HG03558 (cell line): ENCODE measurements around the gene SHROOM2.
A peak's percentile ranks its signal among the peaks of the same experiment; 100 is the strongest.

Experiments used
- ATAC-seq: cut with Tn5 transposase; IDR thresholded peaks from one replicate; pipeline ENCODE4 v1.9.1; 2021; ENCODE audit warnings: moderate number of reproducible peaks; ENCODE audit not compliant: unreplicated experiment; ENCODE audit errors: extremely low read depth

The SHROOM2 gene

GRCh38 chrX:9859711-9860555 is 73.7 kb downstream of the SHROOM2 start:
- no peak for ATAC-seq

DNA sequence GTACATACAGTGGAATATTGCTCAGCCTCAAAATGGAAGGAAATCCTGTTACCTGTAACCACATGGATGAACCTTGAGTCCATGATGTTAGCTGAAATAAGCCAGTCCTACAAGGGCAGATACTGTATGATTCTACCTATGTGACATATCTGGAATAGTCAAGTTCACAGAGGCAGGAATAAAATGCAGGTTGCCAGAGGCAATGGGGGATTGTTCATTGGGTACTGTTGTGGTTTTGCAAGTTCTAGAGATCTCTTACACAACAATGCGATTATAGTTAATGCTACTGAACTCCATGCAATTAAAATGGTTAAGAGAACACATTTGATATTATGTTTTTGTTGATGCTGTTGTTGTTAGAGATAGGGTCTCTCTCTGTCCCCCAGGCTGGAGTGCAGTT is 74.6 kb downstream of the SHROOM2 start:
- ATAC-seq, result no peak

GRCh38 chrX:9861711-9862110 is 75.5 kb downstream of the SHROOM2 start:
- no peak for ATAC-seq

GRCh38 chrX:9862525-9862924 is 76.3 kb downstream of the SHROOM2 start:
- ATAC-seq, result no peak

DNA sequence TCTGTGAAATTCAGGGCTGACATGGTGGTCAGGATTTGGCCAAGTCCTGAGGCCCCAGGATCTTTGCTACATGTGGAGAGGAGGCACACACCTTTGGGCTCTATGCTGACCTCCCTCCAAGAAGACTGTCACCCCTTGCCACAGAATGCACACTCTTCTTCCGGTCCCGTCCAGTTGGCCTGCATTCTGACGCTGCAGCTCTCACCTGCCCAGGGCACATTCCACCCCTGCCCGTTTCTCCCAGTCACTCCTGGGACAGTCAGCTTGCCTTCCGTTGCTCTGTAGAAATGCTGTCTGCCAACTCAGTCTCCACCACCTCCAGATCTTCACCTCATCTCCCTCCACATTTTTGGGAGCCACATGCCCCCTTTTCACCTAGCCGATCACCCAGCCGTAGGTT is 76.7 kb downstream of the SHROOM2 start:
- no peak for ATAC-seq

DNA sequence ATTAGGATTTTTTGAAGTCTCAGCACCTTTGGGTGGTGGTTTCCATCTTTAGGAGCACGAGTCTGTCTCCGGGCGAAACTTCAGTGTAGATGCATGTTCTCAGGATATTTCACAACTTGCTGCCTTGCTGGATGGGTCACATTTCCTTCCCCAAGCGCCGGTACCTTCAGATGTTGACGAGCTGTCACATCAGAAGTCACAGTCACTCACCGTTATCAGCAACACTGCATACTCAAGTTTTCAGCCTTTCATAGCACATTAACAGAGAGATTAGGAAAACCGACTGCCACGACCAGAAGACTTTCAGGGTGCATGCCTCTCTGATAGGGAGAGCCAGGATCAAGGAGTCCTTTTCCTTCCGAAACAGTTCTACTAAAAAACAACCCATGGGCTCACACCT is 77.8 kb downstream of the SHROOM2 start:
- no peak for ATAC-seq

- no peak for ATAC-seq
Measured at GRCh38 chrX:9865804-9866472, 79.7 kb downstream of the SHROOM2 start.

GRCh38 chrX:9866633-9867032 is 80.4 kb downstream of the SHROOM2 start:
- ATAC-seq, result no peak

DNA sequence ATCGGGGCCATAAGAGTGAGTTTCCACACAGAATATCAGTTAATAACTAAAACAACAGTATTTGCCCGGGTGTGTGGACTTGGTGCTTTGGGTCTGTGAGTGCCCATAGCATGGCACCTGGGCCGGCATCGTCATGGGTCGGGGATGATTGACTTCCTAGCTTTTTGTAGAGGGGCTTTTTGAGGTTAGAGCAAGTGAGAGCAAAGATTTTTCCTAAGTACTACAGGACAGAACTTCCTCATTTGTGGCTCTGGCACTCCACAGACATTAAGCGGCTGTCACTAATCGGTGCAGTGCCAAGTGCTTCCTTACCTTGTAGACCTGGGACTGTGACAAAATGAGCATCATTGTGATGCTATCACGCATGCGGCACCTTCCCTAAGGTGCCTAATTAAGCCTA is 81.0 kb downstream of the SHROOM2 start:
- no peak for ATAC-seq

- no peak for ATAC-seq
Measured at GRCh38 chrX:9867753-9868152, 81.5 kb downstream of the SHROOM2 start.

GRCh38 chrX:9871701-9872268 is 85.6 kb downstream of the SHROOM2 start:
- no peak for ATAC-seq

DNA sequence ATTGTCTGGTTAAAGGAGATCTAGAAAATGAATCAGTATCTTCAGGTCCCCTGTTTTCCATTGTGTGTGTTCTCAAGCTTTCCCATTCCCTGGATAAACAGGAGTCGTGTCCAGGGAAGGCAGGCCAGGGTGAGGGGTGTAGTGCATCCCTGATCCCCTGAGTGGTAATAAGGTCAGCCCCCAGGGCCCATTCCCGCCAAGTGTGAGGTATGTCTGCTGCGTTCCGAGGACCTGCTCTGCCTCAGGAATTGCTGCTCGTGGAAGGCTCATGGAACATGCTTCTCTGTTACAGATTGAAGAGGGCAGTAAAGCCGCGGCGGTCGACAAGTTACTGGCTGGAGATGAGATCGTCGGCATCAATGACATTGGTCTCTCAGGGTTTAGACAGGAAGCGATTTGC is 87.1 kb downstream of the SHROOM2 start:
- no peak for ATAC-seq

DNA sequence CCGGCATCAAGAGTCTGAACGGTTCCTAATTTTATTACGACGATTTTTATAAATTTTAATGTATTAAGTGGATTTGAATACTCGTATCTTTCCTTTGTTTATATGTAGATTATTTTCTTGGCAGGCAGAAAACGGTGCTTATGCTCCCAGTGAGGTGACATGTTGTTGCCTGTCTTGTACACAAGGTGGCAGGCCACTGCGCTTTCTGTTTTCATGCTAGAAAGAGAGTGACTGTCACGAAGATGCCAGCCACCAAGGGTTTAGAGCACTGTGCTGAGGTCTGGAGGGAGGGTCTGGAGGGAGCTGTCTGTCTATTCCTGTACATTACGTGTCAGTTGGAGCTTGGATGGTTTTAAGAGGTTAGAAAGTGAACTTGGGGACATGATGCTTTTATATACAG is 87.7 kb downstream of the SHROOM2 start:
- peak; percentile 85 for ATAC-seq

DNA sequence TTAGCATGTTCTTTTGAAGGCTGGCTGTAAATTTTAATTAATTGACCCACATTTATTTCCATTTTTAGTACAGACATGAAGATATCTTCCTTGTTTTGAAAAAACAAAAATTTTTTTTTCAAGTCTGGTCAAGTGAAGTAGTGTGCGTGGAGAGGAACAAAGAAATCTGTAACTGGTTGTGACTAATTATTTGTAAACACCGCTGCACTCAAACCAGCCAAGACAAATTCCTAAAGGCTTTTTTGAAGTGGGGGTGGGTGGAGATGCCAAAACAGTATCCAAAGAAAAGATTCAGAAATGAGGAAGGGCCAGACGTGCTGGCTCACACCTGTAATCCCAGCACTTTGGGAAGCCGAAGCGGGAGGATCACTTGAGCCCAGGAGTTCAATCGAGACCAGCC is 88.3 kb downstream of the SHROOM2 start:
- no peak for ATAC-seq

DNA sequence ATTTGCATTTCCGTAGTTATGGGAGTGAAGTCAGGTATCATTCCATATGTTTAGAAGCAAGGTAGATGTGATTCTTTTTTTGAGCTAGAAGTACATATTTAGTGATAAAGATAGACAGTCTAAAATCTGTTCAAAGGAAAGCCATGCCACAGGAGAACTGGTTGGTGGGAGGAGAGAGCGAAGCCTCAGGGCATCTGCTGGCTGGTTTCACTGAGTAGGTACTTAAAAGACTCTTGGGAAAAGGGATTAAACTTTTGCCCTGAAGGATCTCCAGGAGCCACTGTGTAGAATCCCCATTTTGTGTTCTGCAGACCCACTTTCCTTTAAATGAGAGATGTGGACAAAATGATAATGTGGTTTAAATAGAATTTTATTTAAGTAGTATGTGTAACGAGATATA is 89.6 kb downstream of the SHROOM2 start:
- no peak for ATAC-seq

DNA sequence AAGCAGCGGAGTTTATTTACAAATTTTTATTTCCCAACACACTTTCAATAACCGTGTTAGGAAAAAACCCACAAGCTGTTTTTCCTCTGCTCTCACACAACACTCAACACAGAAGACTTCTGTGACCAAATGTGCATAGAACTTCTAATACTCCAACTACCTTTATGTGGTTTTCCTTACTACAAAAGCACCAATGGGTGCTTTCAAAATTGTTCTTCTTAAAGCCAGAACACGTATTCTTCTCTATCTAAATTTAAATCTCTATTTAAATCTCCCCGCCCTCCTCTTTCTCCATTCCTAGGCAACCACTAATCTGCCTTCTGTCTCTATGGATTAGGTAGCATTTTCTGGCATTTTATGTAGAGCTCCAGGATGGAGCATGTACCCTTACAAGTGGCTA is 90.0 kb downstream of the SHROOM2 start:
- ATAC-seq, result no peak

GRCh38 chrX:9878146-9878820 is 92.1 kb downstream of the SHROOM2 start:
- no peak for ATAC-seq

- ATAC-seq, result no peak
Measured at GRCh38 chrX:9880237-9880636, 94.0 kb downstream of the SHROOM2 start.

- no peak for ATAC-seq
Measured at GRCh38 chrX:9880870-9881269, 94.6 kb downstream of the SHROOM2 start.

DNA sequence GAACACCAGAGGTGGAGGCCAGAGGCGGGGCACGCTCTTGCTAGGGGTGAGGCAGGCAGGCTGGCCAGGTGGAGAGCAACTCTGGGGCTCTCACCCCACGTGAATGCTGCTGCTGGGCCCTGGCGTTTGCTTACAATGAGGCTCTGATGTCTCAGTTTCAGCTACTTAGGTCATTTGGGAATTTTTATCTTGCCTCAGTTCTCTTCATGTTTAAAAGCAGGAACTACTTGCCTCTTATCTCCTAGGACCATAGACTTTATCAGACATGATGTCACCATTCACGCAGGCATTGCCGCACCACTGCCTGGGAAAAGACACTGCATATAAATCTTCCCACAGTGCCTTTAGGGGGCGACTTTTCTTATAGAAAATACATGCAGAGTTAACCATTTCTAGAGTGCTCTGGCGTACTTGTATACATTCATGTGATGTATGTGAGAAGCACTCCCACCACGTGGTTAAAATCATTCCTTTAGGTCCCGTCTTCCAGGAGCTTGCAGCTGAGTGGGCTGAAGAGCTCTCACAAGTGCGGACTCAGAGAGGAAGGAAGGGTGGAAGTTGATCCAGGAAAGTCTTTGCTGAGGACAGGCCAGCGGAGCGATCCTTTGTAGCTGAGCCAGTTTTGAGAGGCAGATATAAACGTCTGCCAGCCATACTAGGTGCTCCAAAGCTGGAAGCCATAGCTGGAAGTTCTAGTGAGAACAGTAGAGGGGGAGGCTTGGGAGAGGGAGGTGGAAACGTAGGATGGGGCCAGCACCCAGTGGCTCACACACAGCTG is 96.6 kb downstream of the SHROOM2 start:
- no peak for ATAC-seq
